Embryonic facial prominence (tissue), 1 donor: ENCODE data around the gene SRPK3.
"Not testable (repeated sequence)": the region's sequence is repeated elsewhere in the genome, so short reads cannot be mapped to it uniquely, and the experiment has no call there.

ENCODE experiments used
- DNase-seq: peaks from one replicate; pipeline ENCODE4 v3.0.0-alpha.2; 2016; ENCODE audit errors: extremely low spot score

SRPK3 gene

DNA sequence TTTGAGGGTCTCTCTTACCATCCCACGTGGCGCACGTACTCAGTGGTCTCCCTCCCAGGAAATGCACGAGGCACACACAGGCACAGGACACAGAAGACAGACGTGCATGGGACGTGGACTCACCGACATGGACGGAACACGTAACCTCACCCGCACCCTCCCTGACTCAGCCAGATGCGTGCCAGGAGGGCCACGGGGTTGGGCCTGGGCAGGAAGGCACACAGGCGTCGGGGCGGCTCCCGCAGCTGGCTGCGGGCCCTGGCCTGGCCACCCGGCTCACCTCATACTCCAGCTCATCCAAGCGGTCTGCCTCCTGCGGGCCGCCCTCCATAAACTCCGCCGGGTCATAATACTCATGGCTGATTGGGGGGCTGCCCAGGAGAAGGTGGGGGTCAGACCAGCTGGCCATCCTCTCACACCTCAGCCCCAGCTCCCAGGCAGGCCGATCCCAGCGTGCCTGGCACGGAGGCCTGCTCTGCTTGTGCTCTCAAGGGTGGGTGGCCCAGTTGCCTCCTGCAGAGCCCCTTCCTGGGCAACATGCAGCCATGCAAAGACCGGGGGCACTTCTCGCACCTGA lies 26.2 kb downstream of the SRPK3 start:
- DNase-seq: no peak

DNA sequence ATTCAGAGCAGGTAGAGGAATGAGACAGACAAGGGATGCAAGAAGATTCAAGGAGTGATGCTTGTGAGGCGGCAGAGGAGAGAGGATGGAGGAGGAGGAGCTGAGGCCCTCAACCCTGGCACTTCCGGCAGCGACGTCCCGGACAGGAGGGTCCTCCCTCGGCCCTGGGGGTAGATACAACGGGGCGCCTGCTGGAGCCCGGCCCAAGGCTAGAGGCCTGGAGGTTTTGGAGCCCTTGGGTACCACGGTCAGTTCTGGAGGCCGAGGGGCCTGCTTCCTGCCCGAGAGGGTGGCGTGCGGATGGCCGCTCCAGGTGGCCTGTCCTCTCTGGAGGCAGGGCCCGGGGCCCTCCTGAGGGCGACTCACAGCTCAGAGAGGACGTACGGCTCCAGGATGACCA lies 27.1 kb downstream of the SRPK3 start:
- DNase-seq: no peak

DNA sequence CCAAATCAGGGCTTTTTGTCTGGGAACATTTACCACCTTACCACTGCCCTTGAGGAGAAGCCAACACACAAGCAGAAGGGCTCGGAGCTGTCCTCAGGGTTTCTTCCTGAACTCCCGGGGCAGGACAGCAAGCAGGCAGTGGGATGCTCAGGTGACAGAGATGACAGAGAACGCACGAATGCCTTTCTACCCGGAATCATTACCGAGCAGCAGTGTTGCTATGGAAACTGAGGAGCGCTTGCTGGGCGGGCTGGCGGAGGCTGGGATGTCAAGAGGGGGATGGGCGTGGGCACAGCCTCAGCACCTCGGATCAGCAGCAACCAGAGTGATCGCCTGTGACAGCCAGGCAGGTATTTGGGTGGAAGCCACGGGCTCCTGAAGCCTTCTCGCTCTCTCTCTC lies 31.4 kb downstream of the SRPK3 start:
- DNase-seq: no peak

DNA sequence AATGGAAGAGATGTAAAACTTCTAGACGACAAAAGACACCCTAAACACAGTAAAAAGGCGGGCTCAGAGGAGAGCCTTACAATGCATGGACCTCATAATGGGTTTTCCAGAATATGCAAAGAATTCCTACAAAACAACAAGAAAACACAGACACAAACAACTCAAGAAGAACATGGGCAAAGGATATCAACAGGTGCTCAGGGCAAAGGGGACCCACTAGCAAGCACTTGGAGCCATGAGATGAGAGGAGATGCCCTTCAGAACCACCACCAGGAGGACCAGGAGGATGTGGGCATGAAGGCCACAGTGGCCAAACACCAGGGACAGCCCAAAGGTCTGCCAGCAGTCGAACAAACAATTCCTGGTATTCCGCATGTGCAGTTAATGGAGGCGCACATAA lies 32.3 kb downstream of the SRPK3 start:
- DNase-seq: no peak

DNA sequence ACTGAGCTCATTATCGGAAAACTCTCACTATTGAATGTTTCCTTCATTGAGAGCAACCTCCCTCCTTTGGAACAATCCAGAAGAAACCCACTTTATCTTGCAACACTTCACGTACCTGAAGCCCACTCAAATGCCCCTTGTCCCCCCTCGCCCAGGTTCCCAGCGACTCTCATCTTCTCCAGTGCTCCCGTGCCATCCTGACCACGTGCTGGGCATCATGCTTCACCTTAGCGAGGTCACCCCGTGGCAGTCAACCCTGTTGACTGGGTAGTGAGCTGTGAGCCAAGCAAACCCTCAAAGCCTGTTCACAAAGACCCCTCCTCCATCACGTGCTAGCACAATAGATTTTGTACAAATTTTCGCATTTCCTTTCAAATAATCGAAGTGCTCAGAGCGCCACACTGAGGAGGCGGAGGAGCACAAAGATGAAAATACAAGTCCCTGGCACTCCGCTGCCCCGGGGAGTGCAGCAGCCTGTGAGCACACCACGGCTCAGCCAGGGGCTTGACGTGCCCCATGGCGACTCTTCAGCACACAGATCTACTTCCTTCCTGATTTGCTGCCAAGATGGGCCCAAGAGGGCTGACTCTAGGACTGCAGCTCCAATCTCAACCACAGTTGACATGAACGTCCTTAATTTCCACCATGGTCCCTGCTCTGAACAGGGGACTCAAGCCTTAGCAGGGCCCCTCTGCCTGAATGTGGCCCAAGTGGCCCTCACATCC lies 33.9 kb downstream of the SRPK3 start:
- DNase-seq: no peak

DNA sequence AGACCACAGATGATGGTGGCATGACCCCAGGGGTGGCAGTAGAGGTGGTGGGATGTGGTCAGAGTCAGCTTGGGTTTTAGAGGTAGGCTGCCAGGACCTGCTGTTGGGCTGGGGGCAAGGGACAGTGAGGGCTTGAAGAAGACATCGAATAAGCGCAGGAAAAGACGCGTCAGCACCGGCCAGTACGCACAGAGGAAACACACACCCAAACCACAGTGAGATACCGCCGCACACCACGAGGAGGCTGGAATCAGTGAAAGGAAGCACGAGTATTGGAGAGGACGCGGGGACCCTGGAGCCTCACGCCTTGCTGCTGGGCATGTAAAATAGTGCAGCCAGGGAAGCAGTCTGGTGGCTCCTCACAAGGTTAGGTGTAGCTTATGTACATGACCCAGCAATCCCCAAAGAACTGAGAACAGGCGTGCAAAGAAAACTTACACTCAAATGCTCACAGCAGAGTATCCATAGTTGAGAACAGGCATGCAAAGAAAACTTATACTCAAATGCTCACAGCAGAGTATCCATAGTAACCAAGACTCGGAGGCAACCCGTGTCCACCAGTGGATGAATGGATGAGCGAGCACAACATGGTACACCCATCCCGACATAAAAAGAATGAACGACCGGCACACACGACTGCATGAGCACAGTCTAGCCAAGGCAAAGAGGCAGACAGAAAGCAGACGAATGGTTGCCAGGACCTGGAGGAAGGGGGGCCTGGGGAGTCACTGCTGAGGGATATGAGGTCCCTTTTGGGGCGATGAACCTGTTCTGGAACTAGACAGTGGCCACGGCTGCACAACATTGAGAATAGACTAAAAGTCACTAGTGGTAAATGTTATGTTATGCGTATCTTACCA lies 36.2 kb downstream of the SRPK3 start:
- no peak for DNase-seq

DNA sequence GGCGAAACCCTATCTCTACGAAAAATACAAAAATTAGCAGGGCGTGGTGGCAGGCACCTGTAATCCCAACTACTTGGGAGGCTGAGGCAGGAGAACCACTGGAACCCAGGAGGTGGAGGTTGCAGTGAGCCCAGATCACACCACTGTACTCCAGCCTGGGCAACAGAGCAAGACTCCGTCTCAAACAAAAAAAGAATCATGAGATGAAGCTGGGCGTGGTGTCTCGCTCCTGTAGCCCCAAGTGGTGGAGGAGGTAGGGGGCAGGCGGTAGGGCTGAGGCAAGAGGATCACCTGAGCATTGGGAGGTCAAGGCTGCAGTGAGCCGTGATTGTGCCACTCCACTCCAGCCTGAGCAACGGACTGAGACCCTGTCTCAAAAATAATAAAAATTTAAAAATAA lies 37.2 kb downstream of the SRPK3 start:
- DNase-seq: not testable (repeated sequence)

DNA sequence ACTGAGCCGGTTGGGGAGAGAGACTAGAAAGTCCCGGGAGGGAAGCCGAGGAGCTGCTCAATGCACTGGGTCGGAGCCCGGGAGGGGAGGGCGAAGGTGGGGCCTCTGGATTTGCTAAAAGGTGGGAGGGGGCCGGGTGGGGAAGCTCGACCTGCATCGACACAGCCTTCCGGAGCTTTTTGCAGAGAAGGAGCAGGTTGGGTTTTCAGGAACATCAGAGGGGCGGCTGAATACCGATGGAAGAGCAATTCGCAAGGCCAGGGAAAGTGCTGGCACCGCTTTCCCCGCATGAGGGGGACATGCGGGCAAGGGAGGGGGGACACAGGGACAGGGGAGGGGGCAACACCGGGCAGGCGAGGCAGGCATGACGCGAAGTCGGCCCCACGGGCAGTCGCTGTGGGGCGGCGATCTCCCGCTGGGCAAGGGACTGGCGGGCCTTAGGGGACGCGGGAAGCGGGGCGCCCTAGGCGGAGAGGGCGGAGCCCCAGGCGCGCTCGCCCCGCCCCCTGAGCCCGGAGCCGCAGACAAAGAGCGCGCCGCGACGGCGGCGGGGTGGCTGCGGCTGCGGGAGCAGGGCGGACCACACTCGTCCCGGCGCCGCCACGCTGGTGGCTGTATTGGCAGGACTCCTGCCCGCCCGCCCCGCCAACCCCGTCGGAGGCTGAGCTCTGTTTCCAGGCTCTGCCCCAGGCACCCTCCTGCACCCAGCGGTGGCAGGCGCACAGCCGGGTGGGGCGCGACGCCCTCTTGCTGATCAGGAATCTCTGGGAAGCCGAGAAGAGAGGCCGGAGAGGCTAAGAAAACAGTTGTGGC lies 37.9 kb downstream of the SRPK3 start:
- DNase-seq: no peak

DNA sequence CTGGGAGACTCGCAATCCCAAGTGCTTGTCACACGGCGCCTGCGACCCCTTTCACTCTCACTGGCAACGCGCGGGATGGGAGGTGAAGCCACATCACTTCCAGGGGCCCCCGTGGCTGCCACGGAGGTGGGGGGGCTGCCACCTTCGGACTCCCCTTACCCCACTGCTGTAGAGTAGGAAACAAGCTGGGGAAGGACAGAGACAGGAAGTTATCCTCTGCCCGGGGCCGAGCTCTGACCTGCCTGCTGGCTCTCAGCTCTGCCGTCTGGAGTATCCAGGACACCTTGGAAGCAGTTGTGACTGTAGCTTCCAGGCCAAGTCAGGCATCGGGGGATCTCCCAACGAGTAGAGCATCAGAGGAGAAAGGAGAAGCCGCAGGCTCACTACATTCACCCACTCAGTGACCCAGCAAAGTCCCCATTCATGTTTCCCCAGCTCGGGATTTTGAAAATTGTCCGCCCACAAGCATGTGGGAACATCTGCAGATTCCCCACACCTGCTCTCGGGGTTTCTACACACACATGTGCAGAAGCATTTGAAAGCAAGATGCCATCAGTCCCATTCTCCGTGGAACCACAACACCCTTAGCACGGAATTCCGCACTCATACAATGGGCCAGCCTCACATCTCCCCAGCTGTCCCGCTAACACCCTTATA lies 38.7 kb downstream of the SRPK3 start:
- DNase-seq: no peak

DNA sequence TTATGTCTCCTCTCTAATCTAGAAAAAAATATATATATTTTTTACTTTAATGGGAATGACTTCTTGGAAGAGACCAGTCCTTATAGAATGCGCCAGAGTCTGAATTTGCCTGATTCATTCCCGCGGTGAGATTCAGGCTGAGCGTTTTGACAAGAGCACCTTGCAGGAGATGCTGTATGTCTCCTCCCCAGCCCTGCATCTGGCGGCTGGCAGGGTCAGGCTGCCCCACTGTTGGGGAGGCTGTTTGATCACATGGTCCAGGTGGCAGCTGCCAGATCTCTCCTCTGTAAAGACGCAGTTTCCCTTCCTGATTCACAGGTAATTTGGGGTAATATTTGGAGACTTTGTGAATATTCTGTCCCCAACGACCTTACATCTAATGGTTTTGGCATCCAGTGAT lies 39.8 kb downstream of the SRPK3 start:
- no peak for DNase-seq

DNA sequence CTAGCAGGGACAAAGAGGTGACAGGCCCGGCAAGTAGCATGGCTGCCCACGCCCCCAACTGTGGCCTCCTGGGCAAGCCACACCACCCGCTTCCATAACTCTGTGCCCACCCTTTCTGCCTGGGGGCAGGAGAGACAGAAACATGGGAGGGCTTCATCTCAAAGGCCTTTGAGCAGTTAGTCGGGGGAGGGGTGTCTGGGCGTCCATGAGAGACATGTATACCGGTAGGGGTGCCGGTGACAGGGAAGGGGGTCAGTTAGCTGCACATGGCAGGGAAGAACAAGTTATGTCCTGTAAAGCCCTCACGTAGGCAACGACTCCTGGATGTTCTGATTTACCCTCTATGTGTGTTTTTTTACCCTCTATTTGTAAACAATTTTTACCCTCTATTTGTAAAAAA lies 40.2 kb downstream of the SRPK3 start:
- no peak for DNase-seq

DNA sequence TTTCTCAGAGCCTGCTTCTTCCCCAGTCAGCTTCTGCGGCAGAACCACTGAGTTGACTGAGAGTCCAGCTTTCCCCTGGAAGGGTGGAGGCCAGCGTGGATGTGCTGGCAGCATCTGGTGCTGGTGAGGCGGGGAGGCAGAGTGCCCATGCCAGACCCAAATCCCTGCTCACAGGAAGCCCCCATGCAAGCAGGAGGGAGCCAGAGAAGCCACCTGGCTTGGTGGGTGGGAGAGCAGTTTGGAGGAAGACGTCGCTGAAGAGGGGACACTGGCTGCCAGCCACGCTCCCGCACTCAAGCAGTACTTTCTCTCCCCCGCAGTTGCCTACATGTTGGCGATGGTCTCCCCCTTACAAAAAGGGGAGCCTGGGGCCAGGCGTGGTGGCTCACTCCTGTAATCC lies 43.5 kb downstream of the SRPK3 start:
- DNase-seq: no peak

DNA sequence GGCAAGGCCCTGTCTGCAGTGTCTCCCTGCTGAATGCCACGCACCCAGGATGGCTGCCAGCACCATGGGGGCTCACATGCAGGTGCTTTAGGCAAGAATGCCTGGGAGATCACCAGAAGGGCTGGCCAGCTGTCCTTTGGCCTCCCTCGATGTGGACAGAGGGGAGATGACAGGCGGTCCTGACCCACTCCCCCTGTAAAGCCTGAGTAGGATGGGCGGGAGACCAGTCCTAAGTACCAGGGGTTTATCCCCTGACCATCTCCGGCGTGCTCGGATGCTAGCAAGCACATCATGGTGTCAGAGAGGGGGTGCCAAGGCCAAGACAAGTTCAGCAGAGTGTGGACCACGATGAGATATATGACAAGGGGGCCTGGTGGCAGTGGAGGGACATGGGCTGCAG lies 44.2 kb downstream of the SRPK3 start:
- no peak for DNase-seq

DNA sequence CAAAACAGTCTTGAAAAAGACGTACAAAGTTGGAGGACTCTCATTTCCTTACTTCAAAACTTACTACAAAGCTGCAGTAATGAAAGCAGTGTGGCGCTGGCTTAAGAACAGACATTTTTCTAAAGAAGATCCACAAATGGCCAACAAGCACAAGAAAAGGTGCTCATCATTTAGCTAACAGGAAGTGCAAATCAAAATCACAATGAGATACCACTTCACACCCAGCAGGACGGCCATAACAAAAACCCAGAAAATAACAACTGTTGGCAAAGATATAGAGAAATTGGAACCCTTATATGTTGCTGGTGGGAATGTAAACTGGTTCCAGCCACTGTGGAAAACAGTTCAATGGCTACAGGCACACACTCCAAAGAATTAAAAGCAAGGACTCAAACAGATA lies 46.2 kb downstream of the SRPK3 start:
- DNase-seq: no peak

DNA sequence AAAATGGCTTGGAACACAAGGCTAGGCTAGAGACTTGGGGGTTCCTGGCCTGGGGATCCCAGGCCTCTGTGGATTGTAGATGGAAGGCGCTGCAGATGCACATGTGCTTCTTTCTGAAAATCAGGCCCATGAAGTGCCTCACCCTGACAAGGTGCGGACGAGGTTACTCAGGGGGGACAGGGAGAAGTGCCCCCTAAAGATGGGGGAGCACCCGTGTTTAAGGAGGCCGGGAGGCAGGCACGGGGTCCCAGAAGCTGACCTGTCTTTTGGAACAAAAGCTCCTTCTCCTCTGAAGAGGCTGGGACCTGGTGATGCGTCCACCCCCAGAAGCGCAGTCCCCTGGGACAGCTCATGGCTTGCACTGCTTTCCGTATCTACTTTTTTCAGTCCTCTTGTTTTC lies 47.1 kb downstream of the SRPK3 start:
- DNase-seq: no peak

DNA sequence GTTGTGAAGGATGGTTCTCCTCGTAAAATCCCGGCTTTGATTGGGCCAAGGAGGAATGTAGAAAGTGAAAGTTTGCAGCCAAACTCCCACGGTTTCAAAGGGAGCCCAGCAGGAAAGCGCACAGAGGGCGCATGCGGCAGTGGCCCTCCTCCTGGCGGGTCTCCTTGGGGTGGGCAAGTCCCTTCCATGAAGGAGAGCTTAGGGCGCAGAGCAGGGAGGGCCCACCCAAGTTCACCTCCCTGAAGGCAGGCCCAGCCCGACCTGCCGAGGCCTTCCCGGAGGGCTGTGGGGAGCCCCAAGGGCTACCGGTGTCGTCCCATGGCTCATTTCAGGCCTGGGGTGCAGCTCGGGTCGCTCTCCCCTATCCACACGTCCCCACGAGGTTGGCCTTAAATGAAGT lies 47.5 kb downstream of the SRPK3 start:
- no peak for DNase-seq

DNA sequence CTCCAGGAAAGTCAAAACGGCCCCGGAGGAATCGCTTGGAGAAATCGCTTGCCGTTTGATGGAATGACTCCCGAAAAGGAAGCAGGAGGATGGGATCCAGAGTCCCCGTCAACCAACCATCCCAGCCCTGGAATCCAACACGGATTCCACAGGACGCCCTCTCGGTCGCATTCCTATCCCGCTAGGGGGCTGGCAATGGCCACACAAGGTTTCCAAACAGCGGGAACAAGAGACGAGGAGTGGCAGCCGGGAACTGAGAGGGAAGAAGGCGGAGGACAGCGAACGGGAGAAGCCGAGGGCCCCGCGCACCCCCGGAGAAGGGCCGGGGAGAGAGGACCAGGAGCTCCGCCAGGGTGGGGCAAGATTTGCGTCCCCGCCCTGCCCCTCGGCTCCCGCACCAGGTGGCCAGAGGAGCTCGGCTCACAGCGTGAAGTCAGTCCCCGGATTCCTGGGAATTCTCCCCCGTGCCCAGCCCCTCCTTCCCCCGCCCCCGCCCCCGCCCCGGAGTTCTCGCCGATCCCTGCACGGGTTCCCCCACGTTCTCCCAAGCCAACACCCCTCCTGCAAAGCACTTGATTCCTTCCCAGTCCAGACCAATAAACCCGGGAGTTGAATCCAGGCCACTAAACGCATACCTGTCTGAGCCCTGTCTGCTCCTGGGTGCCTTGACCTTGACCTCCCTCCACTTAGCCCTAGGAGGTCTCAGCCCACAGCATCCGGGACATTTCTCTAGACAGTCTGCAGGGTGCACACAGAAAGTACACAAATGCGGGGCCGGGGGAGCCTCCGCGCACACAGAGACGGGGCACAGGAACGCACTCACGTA lies 48.1 kb downstream of the SRPK3 start:
- DNase-seq: no peak

DNA sequence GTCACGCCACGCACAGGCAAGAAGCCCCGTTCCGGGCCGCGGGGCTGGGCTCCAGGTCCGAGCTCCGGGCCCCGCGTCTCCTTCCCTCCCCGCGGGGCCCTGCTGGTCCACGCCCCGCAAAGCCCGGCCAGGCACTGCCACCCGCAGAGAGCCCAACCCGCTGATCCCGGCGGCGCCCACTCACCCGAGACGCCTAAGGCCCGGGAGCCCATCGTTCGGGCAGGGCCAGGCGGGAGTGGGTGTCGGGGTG lies 48.6 kb downstream of the SRPK3 start:
- DNase-seq: no peak

DNA sequence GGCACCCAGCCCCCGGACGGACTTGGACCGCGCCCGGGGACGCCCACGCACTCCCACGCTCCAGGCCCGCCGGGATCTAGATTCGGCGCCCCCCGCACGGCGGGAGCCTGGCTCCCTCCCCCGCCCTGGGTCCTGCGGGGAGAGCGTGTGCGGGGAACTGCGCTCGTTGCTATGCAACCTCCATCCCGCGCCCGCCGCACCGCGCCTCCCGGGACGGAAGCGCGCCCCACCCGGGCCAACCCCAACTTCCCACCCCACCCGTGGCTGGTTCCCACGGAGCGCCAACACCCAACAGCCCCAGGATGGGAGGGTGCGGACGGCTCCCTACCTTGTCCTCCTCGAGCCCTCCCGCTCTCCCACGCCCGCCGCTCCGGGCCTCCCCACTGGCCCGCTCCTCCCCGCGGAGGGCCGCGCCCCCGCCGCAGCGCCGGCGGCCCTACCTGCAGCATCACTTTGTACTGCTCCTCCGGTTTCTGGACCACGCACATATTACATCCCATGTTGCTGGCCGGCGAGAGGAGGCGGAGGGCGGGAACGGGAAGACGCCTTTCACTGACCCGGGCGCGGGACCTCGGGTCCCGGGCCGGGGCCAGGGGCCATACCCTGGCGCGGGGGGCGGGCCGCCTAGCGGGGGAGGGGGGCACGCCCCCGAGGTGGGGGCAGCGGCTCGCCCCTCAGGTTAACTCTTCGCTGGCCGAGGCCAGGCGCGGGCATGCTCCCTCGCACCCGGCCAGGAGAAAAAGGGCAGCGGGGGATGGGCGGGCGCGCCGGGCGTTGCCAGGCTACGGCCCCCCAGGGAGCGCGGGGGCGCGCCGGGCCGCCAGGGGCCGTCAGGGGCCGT lies 49.2 kb downstream of the SRPK3 start, which contains the start of gene PDZD4:
Gene PDZD4 (minus strand): TSS at position 746 of the 841 bp plus-strand sequence. CDS start 246 bp downstream, at position 500.
- no peak for DNase-seq
